Mononuclear cell (primary cell): ENCODE measurements around the gene TMPRSS11A. TPM values are rescaled to one million over a fixed set of nuclear protein-coding genes. Genes with fewer than 3 reads are reported as not detected.

ENCODE experiments used
- H3K27me3 ChIP-seq: 2 replicates; pipeline ENCODE4 v1.6.0; 2011; ENCODE audit warnings: low read length, control low read depth; ENCODE audit not compliant: insufficient read depth
- H3K4me1 ChIP-seq: 2 replicates; pipeline ENCODE4 v1.5.1; 2011; ENCODE audit warnings: mild to moderate bottlenecking, low read length, control low read depth; ENCODE audit not compliant: insufficient read depth
- H3K4me3 ChIP-seq: 2 replicates; pipeline ENCODE4 v1.5.1; 2011; ENCODE audit warnings: mild to moderate bottlenecking, low read length, moderate library complexity
- H3K9me3 ChIP-seq: 2 replicates; pipeline ENCODE4 v1.5.1; 2011; ENCODE audit warnings: low read depth, mild to moderate bottlenecking, control low read depth, low read length
- total RNA-seq: library from RNA; depleted of rRNA; stranded (reverse); fragments of >200 nt; gene quantifications from one replicate; pipeline ENCODE4 v1.2.3, GENCODE V29; 2012

The TMPRSS11A gene
- total RNA-seq, 1 donor: not detected

DNA sequence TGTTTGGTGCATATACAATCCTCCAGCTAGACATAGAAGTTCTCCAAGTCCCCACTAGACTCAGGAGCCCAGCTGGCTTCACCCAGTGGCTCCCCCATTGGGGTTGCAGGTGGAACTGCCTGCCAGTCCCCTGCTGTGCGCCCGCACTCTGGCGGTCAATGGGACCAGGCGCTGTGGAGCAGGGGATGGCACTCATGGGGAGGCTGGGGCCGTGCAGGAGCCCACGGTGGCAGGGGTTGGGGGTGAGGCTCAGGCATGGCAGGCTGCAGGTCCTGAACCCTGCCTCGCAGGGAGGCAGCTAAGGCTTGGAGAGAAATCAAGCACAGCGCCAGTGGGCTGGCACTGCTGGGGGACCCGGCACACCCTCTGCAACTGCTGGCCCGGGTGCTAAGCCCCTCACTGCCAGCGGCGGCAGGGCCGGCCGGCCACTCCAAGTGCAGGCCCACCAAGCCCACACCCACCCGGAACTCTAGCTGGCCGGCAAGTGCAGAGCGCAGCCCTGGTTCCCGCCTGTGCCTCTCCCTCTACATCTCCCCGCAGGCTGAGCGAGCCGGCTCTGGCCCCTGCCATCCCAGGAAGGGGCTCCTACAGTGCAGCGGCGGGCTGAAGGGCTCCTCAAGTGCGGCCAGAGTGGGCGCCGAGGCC is 66.8 kb downstream of the TMPRSS11A start:
- no peaks in the 10 kb centered on the region for H3K27me3 ChIP-seq
- no peak overlapping the region for H3K4me3 ChIP-seq
- H3K9me3 ChIP-seq: no peaks in the 10 kb centered on the region
- H3K4me1 ChIP-seq: no peaks in the 10 kb centered on the region

GRCh38 chr4:67894659-67895058 is 68.6 kb downstream of the TMPRSS11A start:
- Histone ChIP-seq H3K27me3 (no peaks in the 10 kb centered on the region), H3K4me3 (no peak overlapping the region), H3K4me1 (no peaks in the 10 kb centered on the region), H3K9me3 (no peaks in the 10 kb centered on the region)

- H3K27me3 ChIP-seq: no peaks in the 10 kb centered on the region
- no peak overlapping the region for H3K4me3 ChIP-seq
- no peaks in the 10 kb centered on the region for H3K9me3 ChIP-seq
- H3K4me1 ChIP-seq: no peaks in the 10 kb centered on the region
These were observed 70.4 kb downstream of the TMPRSS11A start for GRCh38 chr4:67892905-67893304.

DNA sequence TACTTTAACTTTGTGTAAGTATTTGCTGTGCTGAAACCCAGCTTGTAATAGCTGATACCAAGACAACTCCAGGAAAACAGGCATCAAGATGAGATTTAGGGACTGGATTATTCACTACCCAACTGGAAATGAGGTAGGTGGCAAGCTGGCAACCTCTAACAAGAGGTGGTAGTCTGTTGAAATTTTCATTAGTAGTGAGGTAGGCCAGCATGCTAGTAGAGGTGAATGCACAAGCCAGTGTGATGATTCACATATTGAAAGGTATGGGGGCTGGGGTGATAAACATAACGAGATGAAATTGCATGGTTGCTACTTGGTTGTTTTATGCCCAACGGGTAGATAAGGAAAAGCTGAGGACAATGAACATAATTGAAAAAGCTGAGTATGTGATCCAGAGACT is 71.0 kb downstream of the TMPRSS11A start:
- H3K4me1 ChIP-seq: no peaks in the 10 kb centered on the region
- H3K4me3 ChIP-seq: no peak overlapping the region
- no peaks in the 10 kb centered on the region for H3K27me3 ChIP-seq
- no peaks in the 10 kb centered on the region for H3K9me3 ChIP-seq

DNA sequence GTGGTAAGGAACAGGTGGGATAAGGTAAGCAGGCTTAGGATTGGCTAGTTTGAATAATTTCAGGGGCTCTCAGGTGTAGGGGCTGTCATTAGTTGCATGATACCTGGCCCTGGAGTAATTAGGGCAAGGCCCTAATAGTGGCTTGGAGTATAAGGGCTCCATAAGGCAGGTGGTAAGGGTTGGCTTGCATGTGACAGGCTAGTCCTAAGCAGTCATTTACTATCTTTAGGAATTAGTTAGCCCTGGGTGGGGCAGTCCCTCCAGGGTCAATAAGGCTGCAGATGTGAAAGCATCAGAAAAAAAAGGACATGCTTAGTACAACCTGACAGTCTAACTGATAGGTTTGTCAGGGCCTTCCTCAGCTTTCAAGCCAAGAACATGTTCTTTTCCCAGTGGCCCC is 71.6 kb downstream of the TMPRSS11A start:
- H3K9me3 ChIP-seq: no peaks in the 10 kb centered on the region
- no peaks in the 10 kb centered on the region for H3K27me3 ChIP-seq
- H3K4me3 ChIP-seq: no peak overlapping the region
- H3K4me1 ChIP-seq: peaks cover 1% of the 10 kb centered on the region

DNA sequence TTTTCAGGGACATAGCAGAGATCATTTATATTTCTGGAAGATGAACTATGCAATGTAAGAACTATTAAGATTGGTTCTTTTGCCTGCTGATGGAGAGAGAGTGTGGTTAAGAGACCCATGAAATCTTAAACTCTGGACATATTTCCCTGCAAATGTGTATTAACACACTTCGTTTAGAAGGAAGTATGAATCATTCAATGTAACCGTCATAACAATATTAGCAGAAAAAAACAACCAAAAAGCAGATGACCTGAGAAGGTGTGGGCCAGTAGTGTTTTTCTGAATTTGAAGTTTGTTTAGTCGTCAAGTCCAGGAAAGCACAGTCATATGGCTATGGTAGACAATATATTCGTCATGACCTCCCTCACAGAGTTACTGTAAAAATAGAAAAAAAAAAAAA is 77.0 kb downstream of the TMPRSS11A start:
- H3K9me3 ChIP-seq: no peaks in the 10 kb centered on the region
- no peak overlapping the region for H3K4me3 ChIP-seq
- H3K4me1 ChIP-seq: peaks cover 15% of the 10 kb centered on the region
- H3K27me3 ChIP-seq: no peaks in the 10 kb centered on the region

GRCh38 chr4:67885762-67886161 is 77.5 kb downstream of the TMPRSS11A start:
- H3K4me3 ChIP-seq: no peak overlapping the region

GRCh38 chr4:67884701-67885100 is 78.6 kb downstream of the TMPRSS11A start:
- H3K4me1 ChIP-seq: peaks cover 15% of the 10 kb centered on the region
- H3K27me3 ChIP-seq: no peaks in the 10 kb centered on the region
- no peak overlapping the region for H3K4me3 ChIP-seq
- H3K9me3 ChIP-seq: no peaks in the 10 kb centered on the region

More at GRCh38 chr4:67885762-67886161, 77.5 kb downstream of the TMPRSS11A start:
- peaks cover 15% of the 10 kb centered on the region for H3K4me1 ChIP-seq
- H3K27me3 ChIP-seq: no peaks in the 10 kb centered on the region
- no peaks in the 10 kb centered on the region for H3K9me3 ChIP-seq

DNA sequence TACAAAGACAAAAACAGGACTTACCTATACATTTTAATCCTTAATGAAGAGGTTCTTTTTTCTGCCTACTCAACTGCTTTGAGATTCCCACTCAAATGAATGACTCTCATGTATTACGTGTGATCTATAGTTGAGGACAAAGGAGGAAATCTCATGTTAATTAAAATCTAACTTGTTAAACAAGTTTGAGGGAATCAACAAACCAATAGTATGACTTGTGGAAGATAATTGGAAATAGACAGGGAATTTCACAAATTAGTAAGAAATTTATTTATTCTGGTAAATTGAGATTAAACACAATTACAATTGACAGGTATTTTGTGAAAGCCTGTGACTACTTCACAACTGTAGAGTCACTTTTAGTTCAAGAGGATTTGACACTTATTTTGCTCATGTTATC is 79.4 kb downstream of the TMPRSS11A start, which contains the start of gene TMPRSS11D:
TMPRSS11D (minus strand) TSS at position 101 of the 400 bp plus-strand sequence; CDS start at position 32, 69 bp downstream.
- Histone ChIP-seq H3K4me3 (no peak within 1 kb of the TSS), H3K4me1 (peaks cover 23% of the 10 kb centered on the region), H3K27me3 (no peaks in the 10 kb centered on the region), H3K9me3 (no peaks in the 10 kb centered on the region)

DNA sequence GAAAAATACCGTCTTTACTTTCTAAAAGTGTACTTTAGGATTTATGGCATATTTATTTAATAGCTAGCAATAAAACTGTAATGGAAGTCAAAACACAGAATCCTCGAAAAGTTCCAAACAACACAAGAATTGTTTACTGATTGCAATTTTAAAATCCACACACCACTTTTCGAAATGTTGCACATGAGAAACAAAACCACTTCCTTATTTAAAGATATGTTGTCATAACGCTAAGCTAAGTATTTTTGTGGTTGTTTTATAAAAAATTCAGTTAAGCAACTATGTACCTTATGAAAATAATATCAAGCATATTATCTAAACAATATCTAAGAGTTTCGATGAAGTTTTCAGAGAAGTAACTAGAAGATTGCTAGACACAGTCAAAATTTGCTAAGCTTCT is 79.8 kb downstream of the TMPRSS11A start:
- Histone ChIP-seq H3K4me3 (no peak overlapping the region), H3K4me1 (peaks cover 23% of the 10 kb centered on the region), H3K9me3 (no peaks in the 10 kb centered on the region), H3K27me3 (no peaks in the 10 kb centered on the region)

DNA sequence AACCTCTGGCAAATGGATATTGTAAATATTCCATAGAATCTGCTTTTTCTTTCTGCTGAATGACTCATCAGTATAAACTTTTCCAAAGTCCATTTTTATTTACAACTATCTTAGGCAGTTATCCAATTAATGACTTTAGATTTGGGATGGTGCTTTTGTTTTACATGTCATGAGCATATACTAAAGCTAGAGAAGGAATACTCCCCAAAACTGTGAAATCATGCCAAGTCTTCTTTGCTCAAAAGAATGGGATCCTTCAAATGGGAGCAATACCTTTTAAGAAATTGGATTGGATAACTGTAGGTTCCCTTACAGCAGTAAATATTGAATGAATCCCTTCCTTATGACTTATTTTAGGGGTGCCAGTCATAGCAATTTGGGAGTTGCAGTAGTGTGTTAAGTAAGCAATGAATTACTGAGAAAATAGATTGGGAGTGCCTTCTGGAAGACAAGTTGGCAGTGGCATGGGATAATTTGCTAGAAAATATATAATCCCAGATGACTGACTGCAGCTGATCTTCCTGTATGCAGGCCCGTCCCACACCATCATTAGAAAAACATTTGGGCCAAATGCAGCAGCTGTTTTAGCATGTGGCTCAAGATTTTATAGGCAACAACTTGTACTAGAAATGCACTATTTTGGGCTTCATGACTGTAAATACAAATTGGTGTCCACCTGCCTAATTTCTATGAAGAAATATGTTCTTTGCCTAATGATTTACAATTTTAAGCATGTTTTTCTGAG is 82.3 kb downstream of the TMPRSS11A start:
- Histone ChIP-seq H3K4me3 (no peak overlapping the region), H3K4me1 (peaks cover 15% of the 10 kb centered on the region), H3K27me3 (no peaks in the 10 kb centered on the region), H3K9me3 (no peaks in the 10 kb centered on the region)

- Histone ChIP-seq H3K4me3 (no peak overlapping the region), H3K9me3 (no peaks in the 10 kb centered on the region), H3K27me3 (no peaks in the 10 kb centered on the region), H3K4me1 (peaks cover 10% of the 10 kb centered on the region)
These were observed 83.8 kb downstream of the TMPRSS11A start for GRCh38 chr4:67879486-67879885.

DNA sequence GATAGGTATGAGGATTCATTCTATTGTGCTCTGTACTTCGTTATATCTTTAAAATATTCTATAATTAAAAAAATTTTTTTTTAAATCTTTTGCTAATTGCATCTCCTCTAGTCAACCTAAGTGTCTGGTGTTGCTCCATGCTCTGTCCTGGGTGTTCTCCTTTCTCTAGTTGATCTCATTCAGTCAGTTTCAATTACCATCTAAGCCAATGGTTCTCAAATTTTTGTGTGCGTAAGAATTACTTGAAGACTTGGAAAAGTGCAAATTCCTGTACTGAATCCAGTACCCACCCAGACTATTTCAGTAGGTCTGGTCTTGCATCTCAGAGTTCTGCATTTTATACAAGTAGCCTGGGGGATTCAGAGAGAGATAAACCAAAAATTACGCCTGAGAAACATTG is 86.2 kb downstream of the TMPRSS11A start:
- Histone ChIP-seq H3K27me3 (no peaks in the 10 kb centered on the region), H3K4me1 (peaks cover 7% of the 10 kb centered on the region), H3K9me3 (no peaks in the 10 kb centered on the region), H3K4me3 (no peak overlapping the region)

GRCh38 chr4:67874986-67875385 is 88.3 kb downstream of the TMPRSS11A start:
- H3K9me3 ChIP-seq: no peaks in the 10 kb centered on the region
- H3K4me1 ChIP-seq: peaks cover 7% of the 10 kb centered on the region
- H3K4me3 ChIP-seq: no peak overlapping the region
- no peaks in the 10 kb centered on the region for H3K27me3 ChIP-seq

- Histone ChIP-seq H3K27me3 (no peaks in the 10 kb centered on the region), H3K4me1 (no peaks in the 10 kb centered on the region), H3K9me3 (no peaks in the 10 kb centered on the region), H3K4me3 (no peak overlapping the region)
These were observed 90.2 kb downstream of the TMPRSS11A start for GRCh38 chr4:67873116-67873515.

DNA sequence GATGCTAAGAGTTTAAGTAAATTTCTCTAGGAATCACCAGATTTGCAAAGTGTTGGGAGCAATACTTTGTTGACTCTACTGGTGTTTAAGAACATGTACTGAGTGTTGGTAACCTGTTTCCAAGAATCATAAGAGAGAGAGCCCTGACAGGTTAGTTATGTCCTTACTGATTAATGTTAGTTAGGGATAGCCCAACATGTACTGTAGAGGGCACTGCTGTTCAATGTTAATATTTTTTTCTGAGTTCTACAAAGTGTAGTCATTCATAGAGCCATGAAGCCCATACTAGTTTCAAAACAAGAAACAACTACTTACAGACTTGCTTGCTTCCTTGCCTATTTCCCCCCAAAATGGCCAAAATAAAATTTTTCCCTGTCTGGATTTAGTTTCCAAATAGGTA is 91.4 kb downstream of the TMPRSS11A start:
- Histone ChIP-seq H3K27me3 (no peaks in the 10 kb centered on the region), H3K9me3 (no peaks in the 10 kb centered on the region)

More for the DNA sequence above, 91.4 kb downstream of the TMPRSS11A start:
- no peak overlapping the region for H3K4me3 ChIP-seq
- no peaks in the 10 kb centered on the region for H3K4me1 ChIP-seq
